ENCODE data around the gene SLC15A4. TPM values are rescaled to one million over a fixed set of nuclear protein-coding genes. Genes with fewer than 3 reads are reported as not detected.

Gene SLC15A4
- total and polyA plus RNA-seq, 2 donors (not counting 3 experiments of a cell fraction or from before 2014, with no cell fraction given), result 19.6 to 24.5 TPM

- no TSS peak for BruUV-seq (replicated peaks)
- ChIA-PET CTCF (interaction anchor here (0.6 kb wide), 1 partner anchor 435 kb away, joined by 3 read pairs; no protein-coding TSS in a partner anchor), POLR2A (no interaction called here)
Observed at GRCh38 chr12:128827724-128828123, 4.0 kb upstream of the SLC15A4 start.

GRCh38 chr12:128825835-128826234 lies 2.1 kb upstream of the SLC15A4 start:
- intact Hi-C loops (cut with micrococcal nuclease), result no loop called here
- no peak overlapping the region for H3K27ac ChIP-seq (ENCODE audit: insufficient read depth, low read depth, low read length)
- dilution Hi-C loops (cut with MboI; ENCODE audit: extremely low pct_ligation_motif_present, low sequenced_read_pairs), result no loop called here
- H3K9me3 ChIP-seq (replicated peaks; ENCODE audit: control insufficient read depth, insufficient read depth, low read length), result no peaks in the 10 kb centered on the region
- DNase-seq (ENCODE audit: low read depth, low spot score), result no peak
- TF ChIP-seq, protein P1, sequence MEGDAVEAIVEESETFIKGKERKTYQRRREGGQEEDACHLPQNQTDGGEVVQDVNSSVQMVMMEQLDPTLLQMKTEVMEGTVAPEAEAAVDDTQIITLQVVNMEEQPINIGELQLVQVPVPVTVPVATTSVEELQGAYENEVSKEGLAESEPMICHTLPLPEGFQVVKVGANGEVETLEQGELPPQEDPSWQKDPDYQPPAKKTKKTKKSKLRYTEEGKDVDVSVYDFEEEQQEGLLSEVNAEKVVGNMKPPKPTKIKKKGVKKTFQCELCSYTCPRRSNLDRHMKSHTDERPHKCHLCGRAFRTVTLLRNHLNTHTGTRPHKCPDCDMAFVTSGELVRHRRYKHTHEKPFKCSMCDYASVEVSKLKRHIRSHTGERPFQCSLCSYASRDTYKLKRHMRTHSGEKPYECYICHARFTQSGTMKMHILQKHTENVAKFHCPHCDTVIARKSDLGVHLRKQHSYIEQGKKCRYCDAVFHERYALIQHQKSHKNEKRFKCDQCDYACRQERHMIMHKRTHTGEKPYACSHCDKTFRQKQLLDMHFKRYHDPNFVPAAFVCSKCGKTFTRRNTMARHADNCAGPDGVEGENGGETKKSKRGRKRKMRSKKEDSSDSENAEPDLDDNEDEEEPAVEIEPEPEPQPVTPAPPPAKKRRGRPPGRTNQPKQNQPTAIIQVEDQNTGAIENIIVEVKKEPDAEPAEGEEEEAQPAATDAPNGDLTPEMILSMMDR (IDR thresholded peaks at IDR 0.05; ENCODE audit: extremely low read depth in 1 of 2, insufficient read depth in 1 of 2, low read depth in 1 of 2, low read length in 2 of 2), result no peak
- no peak for TF ChIP-seq POLR2A (IDR thresholded peaks at IDR 0.05; ENCODE audit: low read depth, low read length)
- TF ChIP-seq EZH2 (IDR thresholded peaks at IDR 0.05; ENCODE audit: borderline replicate concordance, low read depth, low read length, severe bottlenecking), result no peak
- TF ChIP-seq POLR2AphosphoS5 (IDR thresholded peaks at IDR 0.05; ENCODE audit: insufficient read depth, low read depth, low read length), result no peak
- peaks cover 24% of the 10 kb centered on the region for H3K79me2 ChIP-seq (ENCODE audit: control insufficient read depth, insufficient read depth, low read length)
- no TSS peak for BruUV-seq (replicated peaks)
- H3K9me1 ChIP-seq (replicated peaks; ENCODE audit: control insufficient read depth, extremely low read depth, insufficient read depth, low read length), result no peaks in the 10 kb centered on the region
- H3K4me3 ChIP-seq (replicated peaks in 1 of 3; ENCODE audit: insufficient read depth in 1 of 3, low read depth in 1 of 3, low read length in 3 of 3), result no peak overlapping the region
- peaks cover 2% of the 10 kb centered on the region for H3K4me1 ChIP-seq (ENCODE audit: control insufficient read depth, extremely low read depth, insufficient read depth, low read length)
- no peaks in the 10 kb centered on the region for H3K27me3 ChIP-seq (ENCODE audit: control insufficient read depth in 2 of 2, insufficient read depth in 2 of 2, low read length in 2 of 2)
- H3K4me2 ChIP-seq (ENCODE audit: insufficient read depth, low read length), result no peak overlapping the region
- peaks cover 0 to 2% of the 10 kb centered on the region in 2 experiments for H3K36me3 ChIP-seq (ENCODE audit: control insufficient read depth in 2 of 2, extremely low read depth in 1 of 2, insufficient read depth in 2 of 2, low read length in 2 of 2)
- no peak for FAIRE-seq
- no peak overlapping the region for H3K9ac ChIP-seq (replicated peaks; ENCODE audit: extremely low read depth, insufficient read depth, low read length)
- no peak overlapping the region for H2AFZ ChIP-seq (ENCODE audit: low read depth, low read length)
- ChIA-PET CTCF (interaction anchor here (1.0 kb wide), 1 partner anchor 44 kb away, joined by 4 read pairs; no protein-coding TSS in a partner anchor), POLR2A (interaction anchor here (0.7 kb wide), 1 partner anchor 52 kb away, joined by 3 read pairs; no protein-coding TSS in a partner anchor)
- H4K20me1 ChIP-seq (replicated peaks; ENCODE audit: control insufficient read depth, extremely low read depth, insufficient read depth, low read length), result no peaks in the 10 kb centered on the region

More at GRCh38 chr12:128827724-128828123, 4.0 kb upstream of the SLC15A4 start:
- no peaks in the 10 kb centered on the region for H3K27me3 ChIP-seq (ENCODE audit: control insufficient read depth in 2 of 2, insufficient read depth in 2 of 2, low read length in 2 of 2)
- H3K9ac ChIP-seq (replicated peaks; ENCODE audit: extremely low read depth, insufficient read depth, low read length), result no peak overlapping the region
- DNase-seq (ENCODE audit: low read depth, low spot score) (no peak), FAIRE-seq (no peak)
- H4K20me1 ChIP-seq (replicated peaks; ENCODE audit: control insufficient read depth, extremely low read depth, insufficient read depth, low read length), result no peaks in the 10 kb centered on the region
- no peaks in the 10 kb centered on the region for H3K9me1 ChIP-seq (replicated peaks; ENCODE audit: control insufficient read depth, extremely low read depth, insufficient read depth, low read length)
- H3K4me1 ChIP-seq (ENCODE audit: control insufficient read depth, extremely low read depth, insufficient read depth, low read length), result peaks cover 2% of the 10 kb centered on the region
- dilution Hi-C loops (cut with MboI; ENCODE audit: extremely low pct_ligation_motif_present, low sequenced_read_pairs) (no loop called here), intact Hi-C loops (cut with micrococcal nuclease) (no loop called here)
- H3K4me2 ChIP-seq (ENCODE audit: insufficient read depth, low read length), result no peak overlapping the region
- no peak overlapping the region for H2AFZ ChIP-seq (ENCODE audit: low read depth, low read length)
- no peak overlapping the region for H3K27ac ChIP-seq (ENCODE audit: insufficient read depth, low read depth, low read length)
- peaks cover 9% of the 10 kb centered on the region for H3K79me2 ChIP-seq (ENCODE audit: control insufficient read depth, insufficient read depth, low read length)
- no peak for TF ChIP-seq GATA2 (IDR thresholded peaks at IDR 0.05; ENCODE audit: insufficient read depth, insufficient read length, low read depth, low read length)
- H3K9me3 ChIP-seq (replicated peaks; ENCODE audit: control insufficient read depth, insufficient read depth, low read length), result no peaks in the 10 kb centered on the region
- no peak overlapping the region for H3K4me3 ChIP-seq (replicated peaks in 1 of 3; ENCODE audit: insufficient read depth in 1 of 3, low read depth in 1 of 3, low read length in 3 of 3)
- no peaks in the 10 kb centered on the region for H3K36me3 ChIP-seq (ENCODE audit: control insufficient read depth in 2 of 2, extremely low read depth in 1 of 2, insufficient read depth in 2 of 2, low read length in 2 of 2)

Measured in endothelial cell of umbilical vein (primary cell).